Activated B cell treated with CpG ODN at 0.5 μM for 24 hours (primary cell): ENCODE results near the gene DLGAP3. TPM values are rescaled to one million over a fixed set of nuclear protein-coding genes. Genes with fewer than 3 reads are reported as not detected.

Source experiments
- ATAC-seq: fragments of 200-7000 bp; cut with Tn5 transposase; one replicate; pipeline ENCODE4 v1.10.0; 2021; ENCODE audit warnings: low read depth, mild to moderate bottlenecking, moderate library complexity
- CTCF ChIA-PET: fragments of 350-600 bp; sonication (Branson Sonifier 250); formaldehyde crosslinking; loops from one replicate; lab custom pipeline; 2021; ENCODE audit warnings: antibody characterized with exemption; lab: Charles Lee
- POLR2A ChIA-PET: fragments of 350-600 bp; sonication (Branson Sonifier 250); formaldehyde crosslinking; loops from one replicate; lab custom pipeline; 2021; ENCODE audit warnings: antibody characterized with exemption; lab: Charles Lee
- DNase-seq: peaks from one replicate; pipeline ENCODE4 v3.0.0; 2022
- H3K27ac Mint-ChIP-seq: one replicate; pipeline ENCODE4 v1.8.0; 2020; ENCODE audit warnings: mixed read lengths
- H3K27me3 Mint-ChIP-seq: one replicate; pipeline ENCODE4 v1.8.0; 2021; ENCODE audit warnings: mixed read lengths
- H3K36me3 Mint-ChIP-seq: one replicate; pipeline ENCODE4 v1.8.0; 2021; ENCODE audit warnings: low read depth, mixed read lengths
- H3K4me1 Mint-ChIP-seq: one replicate; pipeline ENCODE4 v1.8.0; 2021; ENCODE audit warnings: mixed read lengths
- H3K4me3 Mint-ChIP-seq: one replicate; pipeline ENCODE4 v1.8.0; 2020; ENCODE audit warnings: mild to moderate bottlenecking, mixed read lengths
- H3K9me3 Mint-ChIP-seq: one replicate; pipeline ENCODE4 v1.8.0; 2020; ENCODE audit warnings: mixed read lengths
- intact Hi-C: fragments of 100-400 bp; cut with micrococcal nuclease; formaldehyde crosslinking; loops from one replicate; pipeline ENCODE4 v1.15.1; 2024
- total RNA-seq: library from RNA; stranded (reverse); gene quantifications from 2 replicates; pipeline ENCODE4 v1.2.3, GENCODE V29; 2022
- TF ChIP-seq, protein P1 (sequence below): fragments of 200-600 bp; IDR thresholded peaks from one replicate; pipeline ENCODE4 v1.8.0; 2022; ENCODE audit warnings: antibody characterized with exemption, mild to moderate bottlenecking

The DLGAP3 gene
- total RNA-seq, 1 donor from 2014 or later, result 6.0 TPM

GRCh38 chr1:34928066-34928696 is 1.3 kb downstream of the DLGAP3 start:
- no peak for ATAC-seq
- Mint-ChIP-seq H3K4me1 (peaks cover 25% of the 10 kb centered on the region), H3K27ac (no peak overlapping the region), H3K9me3 (no peaks in the 10 kb centered on the region), H3K27me3 (peaks cover 20% of the 10 kb centered on the region), H3K36me3 (no peaks in the 10 kb centered on the region), H3K4me3 (peak overlapping the region; percentile 85)
- POLR2A ChIA-PET, result interaction anchor here (1.6 kb wide), 1 partner anchor 9 kb away, joined by 8 read pairs; no protein-coding TSS in a partner anchor
- TF ChIP-seq, protein P1, sequence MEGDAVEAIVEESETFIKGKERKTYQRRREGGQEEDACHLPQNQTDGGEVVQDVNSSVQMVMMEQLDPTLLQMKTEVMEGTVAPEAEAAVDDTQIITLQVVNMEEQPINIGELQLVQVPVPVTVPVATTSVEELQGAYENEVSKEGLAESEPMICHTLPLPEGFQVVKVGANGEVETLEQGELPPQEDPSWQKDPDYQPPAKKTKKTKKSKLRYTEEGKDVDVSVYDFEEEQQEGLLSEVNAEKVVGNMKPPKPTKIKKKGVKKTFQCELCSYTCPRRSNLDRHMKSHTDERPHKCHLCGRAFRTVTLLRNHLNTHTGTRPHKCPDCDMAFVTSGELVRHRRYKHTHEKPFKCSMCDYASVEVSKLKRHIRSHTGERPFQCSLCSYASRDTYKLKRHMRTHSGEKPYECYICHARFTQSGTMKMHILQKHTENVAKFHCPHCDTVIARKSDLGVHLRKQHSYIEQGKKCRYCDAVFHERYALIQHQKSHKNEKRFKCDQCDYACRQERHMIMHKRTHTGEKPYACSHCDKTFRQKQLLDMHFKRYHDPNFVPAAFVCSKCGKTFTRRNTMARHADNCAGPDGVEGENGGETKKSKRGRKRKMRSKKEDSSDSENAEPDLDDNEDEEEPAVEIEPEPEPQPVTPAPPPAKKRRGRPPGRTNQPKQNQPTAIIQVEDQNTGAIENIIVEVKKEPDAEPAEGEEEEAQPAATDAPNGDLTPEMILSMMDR, result no peak
- CTCF ChIA-PET, result no interaction called here
- no peak for DNase-seq
- intact Hi-C loops, result loop anchor here (5.0 kb wide), 1 partner anchor 54 kb away; no protein-coding TSS in a partner anchor

- Mint-ChIP-seq H3K36me3 (no peaks in the 10 kb centered on the region), H3K27me3 (peaks cover 23% of the 10 kb centered on the region), H3K4me3 (peak overlapping the region; percentile 28), H3K4me1 (peaks cover 25% of the 10 kb centered on the region), H3K9me3 (no peaks in the 10 kb centered on the region), H3K27ac (no peak overlapping the region)
- ChIA-PET POLR2A (no interaction called here), CTCF (no interaction called here)
- intact Hi-C loops, result loop anchor here (5.0 kb wide), 1 partner anchor 55 kb away; no protein-coding TSS in a partner anchor
- ATAC-seq (no peak), DNase-seq (no peak)
- TF ChIP-seq, protein P1, result no peak
Measured at GRCh38 chr1:34927316-34927715, 2.1 kb downstream of the DLGAP3 start.

DNA sequence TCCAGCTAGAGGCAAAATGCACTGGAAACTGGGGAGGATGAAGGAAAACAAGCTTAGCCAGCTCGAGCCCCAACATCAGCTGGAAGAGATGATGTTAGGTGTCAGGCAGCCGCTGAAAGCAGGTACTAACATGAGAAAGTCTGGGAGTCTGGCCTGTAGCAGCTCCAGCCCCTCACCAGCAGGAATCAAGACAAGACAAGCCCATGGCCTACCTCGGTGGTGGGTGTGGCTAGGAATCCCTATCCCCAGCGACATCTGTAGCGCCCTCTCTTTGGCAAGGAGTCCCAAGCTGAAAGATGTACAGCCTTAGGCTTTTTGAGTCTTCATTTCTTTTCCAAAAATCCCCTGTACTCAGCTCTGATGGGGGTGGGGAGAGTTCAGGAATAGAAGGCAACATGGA is 2.6 kb downstream of the DLGAP3 start:
- Mint-ChIP-seq H3K9me3 (no peaks in the 10 kb centered on the region), H3K36me3 (no peaks in the 10 kb centered on the region), H3K27ac (no peak overlapping the region), H3K4me3 (no peak overlapping the region), H3K4me1 (peaks cover 25% of the 10 kb centered on the region), H3K27me3 (peaks cover 27% of the 10 kb centered on the region)
- TF ChIP-seq, protein P1, result no peak
- ATAC-seq (no peak), DNase-seq (no peak)
- intact Hi-C loops, result loop anchor here (5.0 kb wide), 1 partner anchor 55 kb away; no protein-coding TSS in a partner anchor
- POLR2A ChIA-PET, result no interaction called here
- CTCF ChIA-PET, result interaction anchor here (1.2 kb wide), 1 partner anchor 12 kb away, joined by 3 read pairs; no protein-coding TSS in a partner anchor

DNA sequence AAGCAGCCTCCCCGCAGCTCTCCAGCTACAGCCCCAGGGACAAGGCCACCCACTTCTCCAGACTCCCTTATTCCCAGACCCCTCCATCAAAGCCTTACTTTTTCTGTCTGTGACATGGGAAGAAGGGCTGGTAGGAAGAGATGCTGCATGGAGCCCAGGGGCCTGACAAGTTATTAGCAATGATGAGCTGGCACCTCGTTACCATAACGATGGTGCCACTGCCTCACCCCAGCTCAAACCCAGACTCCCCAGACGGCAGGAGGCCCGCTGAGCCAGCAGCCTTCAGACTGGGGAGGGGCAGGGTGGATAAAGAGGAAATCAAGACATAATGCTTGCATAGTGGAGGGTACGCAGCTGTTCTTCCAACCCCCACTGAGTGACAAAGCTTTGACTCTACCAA is 3.3 kb downstream of the DLGAP3 start:
- Mint-ChIP-seq H3K4me1 (peaks cover 25% of the 10 kb centered on the region), H3K36me3 (no peaks in the 10 kb centered on the region), H3K27ac (no peak overlapping the region), H3K27me3 (peaks cover 28% of the 10 kb centered on the region), H3K4me3 (no peak overlapping the region), H3K9me3 (no peaks in the 10 kb centered on the region)
- ChIA-PET CTCF (interaction anchor here (1.2 kb wide), 1 partner anchor 12 kb away, joined by 3 read pairs; no protein-coding TSS in a partner anchor), POLR2A (interaction anchor here (1.1 kb wide), 1 partner anchor 53 kb away, joined by 3 read pairs; no protein-coding TSS in a partner anchor)
- TF ChIP-seq, protein P1, result no peak
- no peak for ATAC-seq
- intact Hi-C loops, result loop anchor here (5.0 kb wide), 1 partner anchor 56 kb away; no protein-coding TSS in a partner anchor
- DNase-seq, result no peak

DNA sequence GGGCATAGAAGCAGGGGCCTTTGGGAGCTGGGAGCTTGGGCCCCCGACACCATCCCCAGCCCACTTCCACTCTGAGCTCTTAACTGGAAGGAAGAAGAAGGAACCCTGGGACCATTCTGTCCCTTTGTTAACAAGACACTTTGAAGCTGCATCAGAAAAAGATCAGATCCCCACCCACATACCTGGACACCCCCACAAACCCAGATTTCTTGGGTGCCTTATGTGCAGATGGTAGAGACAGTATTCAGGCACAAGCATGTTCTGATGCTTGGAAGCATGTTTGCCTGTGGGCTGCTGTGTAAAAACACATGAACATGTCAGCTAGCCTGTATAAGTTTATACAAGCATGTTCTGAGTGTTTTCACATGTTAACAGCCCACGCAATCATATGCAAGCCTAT is 3.7 kb downstream of the DLGAP3 start:
- Mint-ChIP-seq H3K27me3 (peaks cover 28% of the 10 kb centered on the region), H3K36me3 (no peaks in the 10 kb centered on the region), H3K4me3 (no peak overlapping the region), H3K27ac (no peak overlapping the region), H3K9me3 (no peaks in the 10 kb centered on the region), H3K4me1 (peaks cover 25% of the 10 kb centered on the region)
- ATAC-seq, result no peak
- ChIA-PET POLR2A (interaction anchor here (1.1 kb wide), 1 partner anchor 53 kb away, joined by 3 read pairs; no protein-coding TSS in a partner anchor), CTCF (interaction anchor here (1.2 kb wide), 1 partner anchor 11 kb away, joined by 3 read pairs; no protein-coding TSS in a partner anchor)
- DNase-seq, result no peak
- intact Hi-C loops, result loop anchor here (5.0 kb wide), 1 partner anchor 57 kb away; no protein-coding TSS in a partner anchor
- TF ChIP-seq, protein P1, result no peak
